Renal pelvis (tissue), 4 donors: Measurements from ENCODE around the gene HTR2B. TPM values are rescaled to one million over a fixed set of nuclear protein-coding genes. Genes with fewer than 3 reads are reported as not detected.
"Not testable (repeated sequence)": the region's sequence is repeated elsewhere in the genome, so short reads cannot be mapped to it uniquely, and the experiment has no call there.

Experiments used
- DNase-seq: peaks from one replicate; pipeline ENCODE4 v3.0.0-alpha.2; 2013
- polyA plus RNA-seq, 3 donors: library from polyadenylated mRNA; unstranded; fragments of 120-200 nt; gene quantifications; one replicate each; pipeline ENCODE4 v1.2.1, GENCODE V29; 2013; ENCODE audit not compliant: insufficient read length in 3 of 3

Gene HTR2B
- polyA plus RNA-seq, 3 donors = 7.3 to 12.2 (median 10.3) TPM

GRCh38 chr2:231138699-231139098 is 13.9 kb upstream of the HTR2B start:
- DNase-seq = peak; percentile 89

- no peak for DNase-seq
Observed at GRCh38 chr2:231134910-231135655, 10.2 kb upstream of the HTR2B start.

- no peak for DNase-seq
Observed at GRCh38 chr2:231133365-231134099, 8.7 kb upstream of the HTR2B start.

GRCh38 chr2:231132129-231132528 is 7.3 kb upstream of the HTR2B start:
- no peak for DNase-seq

- no peak for DNase-seq
Observed at GRCh38 chr2:231130336-231131056, 5.7 kb upstream of the HTR2B start.

GRCh38 chr2:231129216-231129615 is 4.4 kb upstream of the HTR2B start:
- DNase-seq = no peak

- DNase-seq = no peak
Observed at GRCh38 chr2:231128541-231128940, 3.7 kb upstream of the HTR2B start.

GRCh38 chr2:231127936-231128335 is 3.1 kb upstream of the HTR2B start:
- no peak for DNase-seq

- DNase-seq = no peak
Observed at GRCh38 chr2:231127480-231127879, 2.6 kb upstream of the HTR2B start.

- no peak for DNase-seq
Observed at GRCh38 chr2:231126123-231126522, 1.3 kb upstream of the HTR2B start.

GRCh38 chr2:231123362-231123898 is 1.4 kb downstream of the HTR2B start:
- DNase-seq = peak; percentile 78

GRCh38 chr2:231118614-231118942 is 6.3 kb downstream of the HTR2B start:
- DNase-seq = peak; percentile 83

- no peak for DNase-seq
Observed at GRCh38 chr2:231117922-231118613, 6.8 kb downstream of the HTR2B start.

GRCh38 chr2:231117148-231117547 is 7.7 kb downstream of the HTR2B start:
- DNase-seq = no peak

- DNase-seq = no peak
Observed at GRCh38 chr2:231115651-231116050, 9.2 kb downstream of the HTR2B start.

GRCh38 chr2:231113489-231113888 is 11.4 kb downstream of the HTR2B start:
- no peak for DNase-seq

- no peak for DNase-seq
Observed at GRCh38 chr2:231111987-231112386, 12.9 kb downstream of the HTR2B start.

GRCh38 chr2:231110551-231110950 is 14.3 kb downstream of the HTR2B start:
- no peak for DNase-seq

- DNase-seq = peak; percentile 72
Observed at GRCh38 chr2:231104115-231104713, 20.6 kb downstream of the HTR2B start.

- no peak for DNase-seq
Observed at GRCh38 chr2:231102772-231103171, 22.1 kb downstream of the HTR2B start.

- DNase-seq = no peak
Observed at GRCh38 chr2:231100990-231101389, 23.9 kb downstream of the HTR2B start.

GRCh38 chr2:231100321-231100720 is 24.5 kb downstream of the HTR2B start:
- DNase-seq = not testable (repeated sequence)
